ENCODE results near the gene ALAD.
A peak's percentile ranks its signal among the peaks of the same experiment; 100 is the strongest.

The ALAD gene

GRCh38 chr9:113428062-113428615 is 27.1 kb upstream of the ALAD start:
- peak in 1 of 2 donors; percentile 32 for DNase-seq (ENCODE audit: low read depth in 2 of 2)
- H3K4me3 ChIP-seq (replicated peaks in 1 of 2; ENCODE audit: low read depth in 2 of 2, low read length in 2 of 2) = no peak overlapping the region
- TF ChIP-seq CTCF (IDR thresholded peaks at IDR 0.05; ENCODE audit: low read depth, low read length) = no peak

- TF ChIP-seq CTCF (IDR thresholded peaks at IDR 0.05; ENCODE audit: low read depth, low read length) = no peak
- H3K4me3 ChIP-seq (replicated peaks in 1 of 2; ENCODE audit: low read depth in 2 of 2, low read length in 2 of 2) = no peak overlapping the region
- DNase-seq (ENCODE audit: low read depth in 2 of 2) = peak; percentile 67 to 76
Observed at GRCh38 chr9:113427629-113428028, 26.5 kb upstream of the ALAD start.

GRCh38 chr9:113426701-113427100 is 25.6 kb upstream of the ALAD start:
- TF ChIP-seq CTCF (IDR thresholded peaks at IDR 0.05; ENCODE audit: low read depth, low read length) = no peak
- no peak overlapping the region for H3K4me3 ChIP-seq (replicated peaks in 1 of 2; ENCODE audit: low read depth in 2 of 2, low read length in 2 of 2)
- peak in 1 of 2 donors; percentile 17 for DNase-seq (ENCODE audit: low read depth in 2 of 2)

- no peak for TF ChIP-seq CTCF (IDR thresholded peaks at IDR 0.05; ENCODE audit: low read depth, low read length)
- no peak overlapping the region for H3K4me3 ChIP-seq (replicated peaks in 1 of 2; ENCODE audit: low read depth in 2 of 2, low read length in 2 of 2)
- no peak for DNase-seq (ENCODE audit: low read depth in 2 of 2)
Observed at GRCh38 chr9:113425072-113425471, 24.0 kb upstream of the ALAD start.

- no peak for TF ChIP-seq CTCF (IDR thresholded peaks at IDR 0.05; ENCODE audit: low read depth, low read length)
- DNase-seq (ENCODE audit: low read depth in 2 of 2) = no peak
- H3K4me3 ChIP-seq (replicated peaks in 1 of 2; ENCODE audit: low read depth in 2 of 2, low read length in 2 of 2) = no peak overlapping the region
Observed at GRCh38 chr9:113421726-113422125, 20.6 kb upstream of the ALAD start.

GRCh38 chr9:113417370-113417769 is 16.3 kb upstream of the ALAD start:
- H3K4me3 ChIP-seq (replicated peaks in 1 of 2; ENCODE audit: low read depth in 2 of 2, low read length in 2 of 2) = no peak overlapping the region
- peak in 1 of 2 donors; percentile 11 for DNase-seq (ENCODE audit: low read depth in 2 of 2)
- no peak for TF ChIP-seq CTCF (IDR thresholded peaks at IDR 0.05; ENCODE audit: low read depth, low read length)

GRCh38 chr9:113416149-113416721 is 15.2 kb upstream of the ALAD start:
- no peak for DNase-seq (ENCODE audit: low read depth in 2 of 2)
- no peak for TF ChIP-seq CTCF (IDR thresholded peaks at IDR 0.05; ENCODE audit: low read depth, low read length)
- no peak overlapping the region for H3K4me3 ChIP-seq (replicated peaks in 1 of 2; ENCODE audit: low read depth in 2 of 2, low read length in 2 of 2)
